Measurements from ENCODE around the gene BIN2. TPM values are rescaled to one million over a fixed set of nuclear protein-coding genes. Genes with fewer than 3 reads are reported as not detected.
A peak's percentile ranks its signal among the peaks of the same experiment; 100 is the strongest.

The BIN2 gene
- total and polyA plus RNA-seq, 2 experiments from 2014 or later, result not detected

DNA sequence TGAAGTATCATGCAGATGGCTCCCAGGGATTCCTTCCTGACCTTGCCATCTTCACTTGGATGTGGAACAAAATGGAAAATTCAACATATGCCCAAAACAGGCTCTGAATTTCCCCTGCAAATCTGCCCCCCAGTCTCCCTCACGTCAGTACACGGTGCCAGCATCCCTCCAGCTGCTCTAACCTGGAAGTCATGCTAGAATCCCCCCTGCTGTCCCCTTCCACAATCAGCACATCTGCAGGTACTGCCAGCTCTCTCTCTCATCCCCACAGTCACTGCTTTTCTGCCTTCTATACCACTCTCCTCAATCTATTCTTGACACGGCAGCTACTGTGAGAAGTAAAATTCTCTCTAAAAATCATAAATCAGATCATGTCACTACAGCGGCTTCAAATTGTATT lies 45.6 kb upstream of the BIN2 start:
- H3K4me3 ChIP-seq, result no peak overlapping the region
- no peaks in the 10 kb centered on the region for H3K27me3 ChIP-seq
- H3K4me1 ChIP-seq (ENCODE audit: low read depth), result peaks cover 8% of the 10 kb centered on the region
- no peak for DNase-seq (ENCODE audit: low read depth in 1 of 2, low spot score in 1 of 2)
- H3K27ac ChIP-seq, result no peak overlapping the region
- TF ChIP-seq, protein P1, sequence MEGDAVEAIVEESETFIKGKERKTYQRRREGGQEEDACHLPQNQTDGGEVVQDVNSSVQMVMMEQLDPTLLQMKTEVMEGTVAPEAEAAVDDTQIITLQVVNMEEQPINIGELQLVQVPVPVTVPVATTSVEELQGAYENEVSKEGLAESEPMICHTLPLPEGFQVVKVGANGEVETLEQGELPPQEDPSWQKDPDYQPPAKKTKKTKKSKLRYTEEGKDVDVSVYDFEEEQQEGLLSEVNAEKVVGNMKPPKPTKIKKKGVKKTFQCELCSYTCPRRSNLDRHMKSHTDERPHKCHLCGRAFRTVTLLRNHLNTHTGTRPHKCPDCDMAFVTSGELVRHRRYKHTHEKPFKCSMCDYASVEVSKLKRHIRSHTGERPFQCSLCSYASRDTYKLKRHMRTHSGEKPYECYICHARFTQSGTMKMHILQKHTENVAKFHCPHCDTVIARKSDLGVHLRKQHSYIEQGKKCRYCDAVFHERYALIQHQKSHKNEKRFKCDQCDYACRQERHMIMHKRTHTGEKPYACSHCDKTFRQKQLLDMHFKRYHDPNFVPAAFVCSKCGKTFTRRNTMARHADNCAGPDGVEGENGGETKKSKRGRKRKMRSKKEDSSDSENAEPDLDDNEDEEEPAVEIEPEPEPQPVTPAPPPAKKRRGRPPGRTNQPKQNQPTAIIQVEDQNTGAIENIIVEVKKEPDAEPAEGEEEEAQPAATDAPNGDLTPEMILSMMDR (IDR thresholded peaks at IDR 0.05; ENCODE audit: low read depth, low read length), result no peak
- H3K36me3 ChIP-seq, result no peaks in the 10 kb centered on the region
- no peaks in the 10 kb centered on the region for H3K9me3 ChIP-seq (ENCODE audit: low read depth)

DNA sequence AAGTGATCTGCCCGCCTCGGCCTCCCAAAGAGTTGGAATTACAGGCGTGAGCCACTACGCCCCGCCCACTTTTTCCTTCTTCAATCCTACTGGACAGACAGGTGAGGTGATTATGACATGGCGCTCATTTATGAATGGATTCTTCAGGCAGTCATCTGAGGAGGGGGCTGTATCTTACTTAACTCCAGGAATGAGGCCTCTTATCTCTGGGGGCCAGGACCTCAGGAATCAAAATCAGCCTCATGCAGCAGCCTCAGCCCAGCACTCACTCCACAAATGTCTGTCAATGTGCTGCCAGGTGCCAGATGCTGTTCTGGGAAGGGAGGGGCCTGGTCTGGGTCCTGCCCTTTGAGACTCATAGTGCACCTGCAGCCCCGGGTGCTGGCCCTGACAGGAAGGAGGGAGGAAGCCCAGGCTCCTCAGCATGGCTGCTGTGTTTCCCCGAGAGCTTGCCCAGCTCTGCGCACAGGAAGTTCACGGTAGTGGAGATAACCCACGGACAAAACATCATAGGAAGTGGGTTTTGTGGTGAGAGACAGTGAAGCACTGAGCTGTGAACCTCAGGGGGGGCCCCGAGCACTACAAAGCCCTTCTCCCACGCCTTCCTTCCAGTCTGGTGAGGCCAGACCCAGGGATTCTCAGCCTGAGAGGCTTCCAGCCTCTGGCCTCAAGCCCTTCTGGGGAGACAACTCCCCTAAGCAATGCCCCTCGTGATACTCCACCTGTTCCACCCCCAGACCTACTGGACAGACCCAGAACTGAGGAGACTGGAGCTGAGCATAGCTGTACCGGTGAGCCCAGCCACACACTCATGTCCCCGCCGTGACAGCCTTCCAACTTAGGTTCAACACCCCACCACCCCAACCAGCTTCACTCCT lies 44.9 kb upstream of the BIN2 start:
- Histone ChIP-seq H3K36me3 (no peaks in the 10 kb centered on the region), H3K4me1 (ENCODE audit: low read depth) (peaks cover 8% of the 10 kb centered on the region), H3K4me3 (no peak overlapping the region), H3K9me3 (ENCODE audit: low read depth) (no peaks in the 10 kb centered on the region), H3K27ac (no peak overlapping the region), H3K27me3 (no peaks in the 10 kb centered on the region)
- TF ChIP-seq, protein P1 (IDR thresholded peaks at IDR 0.05; ENCODE audit: low read depth, low read length), result no peak
- DNase-seq (ENCODE audit: low read depth in 1 of 2, low spot score in 1 of 2), result peak in 1 of 2 donors; percentile 90

DNA sequence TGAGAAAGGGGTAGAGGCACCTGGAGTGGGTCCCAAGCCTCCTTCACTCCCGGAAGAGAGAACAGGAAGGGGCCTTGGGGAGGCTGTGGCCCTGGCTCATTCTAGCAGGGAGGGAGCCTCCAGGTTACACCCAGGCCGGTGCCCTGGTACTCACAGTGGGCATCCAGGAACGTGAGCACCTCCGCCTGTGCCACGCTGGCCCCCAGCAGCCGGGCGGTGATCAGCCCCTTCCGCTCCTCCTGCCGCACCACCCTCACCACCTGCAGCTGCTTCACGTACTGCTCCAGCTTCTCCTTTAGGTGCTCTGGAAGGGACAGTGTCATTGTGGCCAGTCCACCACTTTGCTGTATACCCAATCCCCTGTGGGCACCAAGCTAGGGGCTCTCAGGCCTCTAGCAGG lies 41.3 kb upstream of the BIN2 start:
- DNase-seq (ENCODE audit: low read depth in 1 of 2, low spot score in 1 of 2), result no peak
- Histone ChIP-seq H3K27me3 (no peaks in the 10 kb centered on the region), H3K4me1 (ENCODE audit: low read depth) (no peaks in the 10 kb centered on the region), H3K36me3 (no peaks in the 10 kb centered on the region), H3K27ac (no peak overlapping the region), H3K4me3 (no peak overlapping the region), H3K9me3 (ENCODE audit: low read depth) (no peaks in the 10 kb centered on the region)
- TF ChIP-seq, protein P1 (IDR thresholded peaks at IDR 0.05; ENCODE audit: low read depth, low read length), result no peak

DNA sequence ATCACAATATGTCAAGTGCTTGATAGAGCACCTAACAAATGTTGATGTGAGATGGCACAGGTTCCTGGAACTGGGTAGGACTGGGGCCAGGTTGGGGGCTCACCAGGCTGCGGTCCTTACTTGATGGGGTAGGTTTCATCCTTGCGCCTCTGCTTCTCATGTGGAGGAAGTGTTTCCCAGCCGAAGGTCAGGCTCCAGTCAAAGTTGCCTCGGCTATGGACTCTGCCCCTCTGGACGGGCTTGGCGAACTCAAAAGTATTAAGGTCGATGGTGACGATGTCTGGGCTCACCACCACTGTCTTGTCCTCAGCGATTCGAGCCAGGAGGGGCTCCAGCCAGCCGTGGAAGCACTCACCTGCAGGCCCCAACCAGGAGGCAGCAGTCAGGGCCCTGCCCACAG lies 40.0 kb upstream of the BIN2 start:
- DNase-seq (ENCODE audit: low read depth in 1 of 2, low spot score in 1 of 2), result no peak
- Histone ChIP-seq H3K36me3 (no peaks in the 10 kb centered on the region), H3K9me3 (ENCODE audit: low read depth) (no peaks in the 10 kb centered on the region), H3K4me1 (ENCODE audit: low read depth) (no peaks in the 10 kb centered on the region), H3K4me3 (no peak overlapping the region), H3K27me3 (no peaks in the 10 kb centered on the region), H3K27ac (no peak overlapping the region)
- TF ChIP-seq, protein P1 (IDR thresholded peaks at IDR 0.05; ENCODE audit: low read depth, low read length), result no peak

DNA sequence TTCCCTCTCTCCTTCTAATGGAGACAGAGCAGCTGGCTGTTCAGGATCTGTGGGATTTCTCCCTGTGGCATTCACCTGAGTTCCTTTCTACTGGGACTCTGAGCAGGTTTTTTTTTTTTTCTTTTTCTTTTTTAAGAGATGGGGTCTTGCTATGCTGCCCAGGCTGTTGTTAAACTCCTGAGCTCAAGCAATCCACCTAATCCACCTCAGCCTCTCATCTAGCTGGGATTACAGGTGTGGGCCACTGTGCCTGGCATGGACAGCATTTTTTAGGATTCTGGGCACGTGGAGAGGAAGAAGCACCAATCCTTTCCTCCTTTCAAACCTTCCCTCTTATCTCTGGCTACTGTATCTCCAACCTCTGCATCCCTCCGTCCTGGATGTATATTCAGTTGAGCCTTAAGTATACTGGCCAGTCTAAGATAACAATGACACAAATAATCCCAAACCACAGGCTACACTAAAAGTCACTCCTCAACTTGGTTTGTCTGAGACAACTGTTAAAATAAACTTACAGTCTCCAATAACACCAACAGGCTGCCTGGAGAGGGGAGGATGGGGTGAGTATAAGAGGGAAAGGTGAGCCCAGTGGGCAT lies 38.9 kb upstream of the BIN2 start:
- Histone ChIP-seq H3K4me3 (no peak overlapping the region), H3K4me1 (ENCODE audit: low read depth) (no peaks in the 10 kb centered on the region), H3K9me3 (ENCODE audit: low read depth) (no peaks in the 10 kb centered on the region), H3K27ac (no peak overlapping the region), H3K36me3 (no peaks in the 10 kb centered on the region), H3K27me3 (no peaks in the 10 kb centered on the region)
- TF ChIP-seq, protein P1 (IDR thresholded peaks at IDR 0.05; ENCODE audit: low read depth, low read length), result no peak
- no peak for DNase-seq (ENCODE audit: low read depth in 1 of 2, low spot score in 1 of 2)

All from cardiac muscle cell (in vitro differentiated cells and primary cell).